NCI-H345 treated with DMSO at 0.1 percent for 48 hours (cell line): Measurements from ENCODE around the gene RARS1.

Experiments used
- DNase-seq: peaks from one replicate; lab custom pipeline; 2025; ENCODE audit not compliant: unreplicated experiment; lab: John Stamatoyannopoulos, UW

The RARS1 gene

DNA sequence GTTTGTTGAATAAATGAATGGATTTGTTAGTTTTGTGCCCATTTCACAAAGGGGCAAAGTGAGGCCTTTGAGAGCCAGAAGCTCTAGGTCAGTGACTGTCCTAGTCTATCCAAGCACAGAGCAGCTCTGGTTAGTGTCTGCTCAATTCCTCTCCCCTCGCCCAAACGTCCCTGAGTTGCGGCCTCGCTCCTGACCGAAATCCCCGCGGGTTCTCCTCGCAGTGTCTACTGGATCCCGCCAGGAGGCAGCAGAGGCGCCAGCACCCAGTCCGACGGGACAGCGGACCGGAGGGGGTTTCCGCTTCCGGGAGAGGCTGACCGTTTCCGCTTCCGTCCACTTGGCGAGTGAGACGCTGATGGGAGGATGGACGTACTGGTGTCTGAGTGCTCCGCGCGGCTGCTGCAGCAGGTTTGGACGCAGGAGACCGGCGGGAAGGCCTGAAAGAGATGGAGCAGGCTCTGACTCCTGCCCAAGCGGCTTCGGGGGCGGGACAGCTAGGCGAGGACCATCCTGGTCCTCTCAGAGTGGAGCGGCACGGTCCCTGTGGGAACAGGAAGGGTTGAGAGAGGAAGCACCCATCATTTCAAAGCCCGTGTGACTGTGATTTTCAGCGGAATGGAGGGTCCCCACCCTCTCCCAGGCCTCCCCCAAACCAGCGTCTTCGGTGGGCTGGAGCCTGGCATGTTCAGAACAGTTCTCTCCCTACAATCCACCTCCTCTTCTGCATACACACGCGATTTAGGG is at the start of gene RARS1:
Gene RARS1 (plus strand): TSS at position 336 of the 744 bp plus-strand sequence. CDS start 28 bp downstream, at position 364.
- peak; percentile 88 for DNase-seq

- DNase-seq = no peak
These were observed 47.9 kb upstream of the RARS1 start for GRCh38 chr5:168438349-168438748.

- DNase-seq = no peak
These were observed 42.7 kb upstream of the RARS1 start for GRCh38 chr5:168443533-168443932.

DNA sequence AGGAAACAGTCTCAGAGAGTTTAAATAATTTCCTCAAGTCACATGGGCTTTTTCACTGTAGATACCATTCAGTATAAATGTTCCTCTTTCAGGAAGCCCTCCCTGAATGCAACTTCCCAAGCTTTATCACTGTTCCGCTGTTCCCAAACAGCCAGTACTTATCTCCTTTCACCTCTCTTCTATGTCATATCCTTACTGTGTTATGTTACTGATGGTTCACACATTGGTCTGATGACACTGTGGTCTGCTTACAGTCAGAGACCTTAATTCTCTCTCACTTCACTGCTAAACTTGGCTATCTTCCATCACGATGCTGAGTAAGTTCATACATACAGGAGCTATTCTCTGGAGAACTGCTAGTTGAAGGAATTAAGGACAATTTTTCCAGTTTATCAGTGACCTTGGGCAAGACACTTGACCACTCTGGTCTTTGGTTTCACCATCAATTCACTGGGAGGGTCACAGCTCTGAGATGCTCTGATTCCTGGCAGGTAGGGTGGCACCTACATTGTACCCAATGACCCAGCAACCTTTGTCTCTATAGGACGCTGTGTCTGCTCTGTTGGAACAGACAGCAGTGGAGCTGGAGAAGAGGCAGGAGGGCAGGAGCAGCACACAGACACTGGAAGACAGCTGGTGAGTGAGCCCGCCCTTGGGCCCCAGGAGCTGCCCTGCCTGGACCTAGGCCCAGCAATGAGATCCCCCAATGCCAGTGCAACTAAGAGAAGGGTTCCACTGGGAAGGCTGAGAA is 42.1 kb upstream of the RARS1 start:
- no peak for DNase-seq

GRCh38 chr5:168446983-168447619 is 39.2 kb upstream of the RARS1 start:
- DNase-seq = no peak

- no peak for DNase-seq
These were observed 38.5 kb upstream of the RARS1 start for GRCh38 chr5:168447808-168448207.

GRCh38 chr5:168449166-168449565 is 37.1 kb upstream of the RARS1 start:
- DNase-seq = no peak

GRCh38 chr5:168451565-168451964 is 34.7 kb upstream of the RARS1 start:
- no peak for DNase-seq

DNA sequence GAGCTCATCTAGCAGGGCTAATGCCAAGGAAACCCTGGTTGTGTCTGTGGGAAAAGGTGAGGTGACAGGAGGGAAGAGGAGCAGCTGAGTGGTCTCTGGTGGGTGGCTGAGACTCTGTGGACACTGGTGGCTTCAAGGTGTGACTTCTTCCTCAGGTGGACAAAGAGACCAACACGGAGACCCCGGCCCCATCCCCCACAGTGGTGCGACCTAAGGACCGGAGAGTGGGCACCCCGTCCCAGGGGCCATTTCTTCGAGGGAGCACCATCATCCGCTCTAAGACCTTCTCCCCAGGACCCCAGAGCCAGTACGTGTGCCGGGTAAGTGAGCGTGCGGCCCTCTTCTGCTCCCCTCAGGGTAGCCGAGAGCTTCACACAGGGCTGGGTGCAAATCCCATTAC is 31.1 kb upstream of the RARS1 start:
- no peak for DNase-seq

DNA sequence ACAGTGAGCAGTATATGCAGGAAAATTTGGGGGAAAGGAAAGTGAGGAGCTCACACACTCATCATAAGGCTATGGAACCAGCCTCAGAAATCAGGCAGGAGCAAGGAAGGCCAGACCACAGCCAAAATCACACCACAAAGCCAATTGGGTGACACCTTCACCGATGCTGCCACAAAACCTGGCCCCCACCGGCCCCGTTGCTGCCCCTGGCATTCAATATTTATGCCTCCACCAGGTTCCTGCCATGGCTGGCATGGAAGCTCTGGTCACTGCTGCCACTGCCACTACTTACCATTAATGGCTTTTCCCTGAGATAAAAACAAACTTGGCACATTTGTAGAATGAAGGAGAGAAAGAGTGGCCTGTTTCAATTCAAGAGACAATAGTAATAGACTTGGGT is 28.7 kb upstream of the RARS1 start:
- no peak for DNase-seq

GRCh38 chr5:168460606-168461005 is 25.7 kb upstream of the RARS1 start:
- DNase-seq = no peak

DNA sequence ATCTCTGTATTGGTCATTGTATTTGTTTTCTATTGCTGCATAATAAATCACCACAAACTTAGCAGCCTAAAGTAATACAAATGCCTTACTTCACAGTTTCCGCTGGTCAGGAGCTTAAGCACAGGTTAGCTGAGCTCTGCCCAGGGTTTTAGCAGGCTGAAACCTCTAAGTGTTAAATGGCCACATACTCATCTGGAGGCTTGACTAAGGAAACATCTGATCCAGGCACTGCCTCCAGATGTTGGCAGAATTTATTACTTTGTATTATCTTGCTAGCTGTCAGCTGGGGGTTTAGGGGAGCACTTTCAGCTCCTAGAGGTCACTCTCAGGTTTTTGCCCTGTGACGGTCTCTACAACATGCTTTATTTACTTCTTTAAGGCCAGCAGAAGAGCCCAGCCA is 23.2 kb upstream of the RARS1 start:
- no peak for DNase-seq

- no peak for DNase-seq
These were observed 22.1 kb upstream of the RARS1 start for GRCh38 chr5:168464214-168464613.

DNA sequence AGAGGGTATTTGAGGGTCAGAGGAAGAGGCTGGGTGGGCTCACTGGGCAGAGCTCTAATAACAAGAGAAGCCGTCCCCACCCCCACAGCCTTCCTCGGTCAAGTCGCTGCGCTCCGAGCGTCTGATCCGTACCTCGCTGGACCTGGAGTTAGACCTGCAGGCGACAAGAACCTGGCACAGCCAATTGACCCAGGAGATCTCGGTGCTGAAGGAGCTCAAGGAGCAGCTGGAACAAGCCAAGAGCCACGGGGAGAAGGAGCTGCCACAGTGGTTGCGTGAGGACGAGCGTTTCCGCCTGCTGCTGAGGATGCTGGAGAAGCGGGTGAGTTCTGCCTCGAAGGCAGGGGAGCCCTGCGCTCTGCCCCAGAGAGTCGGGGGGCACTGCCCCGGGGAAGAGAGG is 21.6 kb upstream of the RARS1 start:
- no peak for DNase-seq

- no peak for DNase-seq
These were observed 18.4 kb upstream of the RARS1 start for GRCh38 chr5:168467755-168468330.

DNA sequence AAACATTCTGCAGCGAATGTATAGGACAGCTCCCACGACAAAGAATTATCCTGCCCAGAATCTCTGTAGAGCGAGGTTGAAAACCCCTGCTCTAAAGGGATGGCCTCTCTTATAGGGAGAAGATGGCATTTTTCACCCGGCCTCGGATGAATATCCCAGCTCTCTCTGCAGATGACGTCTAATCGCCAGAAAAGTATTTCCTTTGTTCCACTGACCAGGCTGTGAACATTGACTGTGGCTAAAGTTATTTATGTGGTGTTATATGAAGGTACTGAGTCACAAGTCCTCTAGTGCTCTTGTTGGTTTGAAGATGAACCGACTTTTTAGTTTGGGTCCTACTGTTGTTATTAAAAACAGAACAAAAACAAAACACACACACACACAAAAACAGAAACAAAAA is 17.4 kb upstream of the RARS1 start:
- DNase-seq = no peak

DNA sequence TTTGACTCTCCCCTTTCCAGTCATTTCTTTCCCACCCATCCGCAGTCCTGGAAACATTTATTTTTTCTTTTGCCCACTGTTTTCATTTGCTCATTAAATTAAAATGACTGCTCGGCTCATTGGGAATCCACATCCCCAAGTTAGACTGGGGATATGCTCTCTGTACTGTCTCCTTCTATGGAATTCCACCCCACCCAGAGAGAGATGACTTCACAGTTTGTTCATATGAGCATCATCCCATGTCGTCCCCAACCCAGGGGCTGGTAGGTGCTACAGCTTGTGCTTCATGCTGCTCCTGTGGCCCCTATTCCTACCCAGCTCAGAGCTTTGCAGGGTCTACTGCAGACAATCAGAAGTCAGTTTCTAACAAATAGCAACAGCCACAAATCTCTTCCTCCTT is 16.5 kb upstream of the RARS1 start:
- no peak for DNase-seq

- no peak for DNase-seq
These were observed 14.5 kb upstream of the RARS1 start for GRCh38 chr5:168471785-168472184.

DNA sequence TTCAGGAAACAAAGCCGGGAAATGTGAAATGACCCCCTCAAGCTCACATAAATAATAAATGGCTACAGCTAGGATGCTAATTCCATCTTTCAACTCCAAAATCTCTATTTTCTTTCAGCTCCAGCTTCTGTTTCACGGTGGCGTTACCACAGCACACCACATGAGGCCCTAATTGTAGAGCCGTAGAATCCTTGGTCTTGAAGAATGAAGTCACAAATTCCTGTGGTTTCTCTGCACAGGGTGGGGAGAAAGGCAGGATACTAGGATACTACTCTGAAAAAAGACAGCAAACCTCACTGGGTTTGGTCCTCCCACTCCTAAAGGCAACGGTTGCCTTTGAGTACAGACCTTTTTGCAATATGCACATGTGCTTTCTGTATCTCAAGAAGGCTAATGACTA is 13.9 kb upstream of the RARS1 start:
- DNase-seq = no peak

GRCh38 chr5:168474319-168474718 is 12.0 kb upstream of the RARS1 start:
- DNase-seq = no peak

- DNase-seq = no peak
These were observed 9.2 kb upstream of the RARS1 start for GRCh38 chr5:168477060-168477459.

DNA sequence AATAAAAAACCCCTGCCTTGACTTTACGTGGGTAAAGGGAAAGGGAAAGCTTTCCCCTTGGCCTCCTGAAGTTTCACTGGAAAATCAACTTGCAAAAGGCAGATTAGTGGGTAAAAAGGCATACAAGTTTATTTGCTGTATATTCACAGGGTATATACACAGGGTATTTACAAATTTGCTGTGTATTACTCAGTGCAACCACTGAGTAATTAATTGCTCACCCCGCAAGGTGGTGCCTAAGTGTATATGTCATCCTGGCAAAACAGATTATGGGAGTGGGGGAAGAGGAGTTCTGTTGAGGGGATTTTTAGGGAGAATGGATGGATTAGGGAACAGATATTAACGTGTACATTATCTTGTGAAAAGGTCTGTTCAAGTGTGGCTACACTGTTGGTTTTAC is 7.1 kb upstream of the RARS1 start:
- no peak for DNase-seq
